Measurements from ENCODE around the gene ANO2.

The ANO2 gene

DNA sequence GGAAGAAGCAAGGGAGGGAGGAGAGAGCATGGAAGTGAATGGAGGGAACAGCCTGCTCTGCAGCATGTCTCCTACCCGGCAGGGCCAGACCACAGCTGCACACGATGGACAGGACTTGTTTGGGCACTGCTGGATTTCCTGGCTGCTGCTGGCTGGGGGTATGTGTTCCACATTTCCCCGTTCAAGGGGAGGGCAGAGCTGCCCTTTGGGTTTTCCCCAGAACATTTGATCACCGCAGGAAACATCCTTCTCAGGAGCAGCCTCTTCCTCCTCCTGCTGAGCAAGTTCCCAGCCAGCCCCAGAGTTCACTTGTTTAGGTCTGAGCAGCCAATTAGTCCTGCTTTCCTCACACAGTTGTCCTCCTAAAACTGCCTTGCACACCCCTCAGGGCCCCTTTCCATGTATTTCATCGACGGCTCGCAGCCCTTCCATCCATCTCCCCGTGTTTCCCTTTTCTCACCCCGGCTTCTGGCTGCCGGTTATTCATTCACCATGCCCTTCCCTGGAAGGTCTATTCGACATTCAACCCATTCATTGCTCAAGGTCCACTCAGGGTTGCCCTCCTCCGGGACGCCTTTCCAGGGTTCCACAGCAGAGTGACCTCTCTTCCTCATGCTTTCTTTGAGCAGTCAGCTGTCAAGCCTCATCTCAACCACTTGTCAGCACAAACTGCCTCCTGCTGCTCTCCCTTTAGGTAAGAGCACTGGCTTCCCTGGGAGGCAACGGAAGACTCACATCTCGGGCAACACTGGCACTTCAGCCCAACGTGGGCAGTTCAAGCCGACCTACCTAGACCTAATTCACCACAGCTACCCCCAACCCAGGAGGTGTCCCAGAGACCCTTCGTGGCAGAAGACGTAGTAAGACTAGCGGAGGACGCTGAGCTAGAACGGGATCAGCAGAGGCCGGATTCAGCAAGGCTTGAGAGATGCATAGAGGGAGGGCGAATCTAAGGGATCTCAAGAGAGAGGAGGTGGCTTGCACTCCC lies 20.1 kb upstream of the ANO2 start:
- no peak for DNase-seq (ENCODE audit: low spot score)

DNA sequence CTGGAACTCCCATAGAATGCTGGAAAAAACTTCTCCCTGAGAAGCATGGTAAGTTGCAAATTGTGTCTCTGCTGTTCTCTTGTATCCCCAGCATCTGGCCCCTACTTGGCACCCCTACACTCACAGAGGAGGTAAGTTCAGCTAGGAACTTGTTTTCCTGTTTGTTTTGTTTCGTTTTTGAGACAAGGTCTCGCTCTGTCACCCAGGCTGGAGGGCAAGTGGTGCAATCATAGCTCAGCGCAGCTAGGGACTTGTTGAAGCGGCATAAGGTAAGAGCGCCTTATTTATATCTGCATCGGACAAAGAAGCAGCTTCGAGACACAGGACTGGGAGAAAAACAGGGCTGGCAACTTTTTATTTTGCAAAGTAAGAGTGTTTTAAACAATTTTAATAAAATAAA lies 18.5 kb upstream of the ANO2 start:
- no peak for DNase-seq (ENCODE audit: low spot score)

DNA sequence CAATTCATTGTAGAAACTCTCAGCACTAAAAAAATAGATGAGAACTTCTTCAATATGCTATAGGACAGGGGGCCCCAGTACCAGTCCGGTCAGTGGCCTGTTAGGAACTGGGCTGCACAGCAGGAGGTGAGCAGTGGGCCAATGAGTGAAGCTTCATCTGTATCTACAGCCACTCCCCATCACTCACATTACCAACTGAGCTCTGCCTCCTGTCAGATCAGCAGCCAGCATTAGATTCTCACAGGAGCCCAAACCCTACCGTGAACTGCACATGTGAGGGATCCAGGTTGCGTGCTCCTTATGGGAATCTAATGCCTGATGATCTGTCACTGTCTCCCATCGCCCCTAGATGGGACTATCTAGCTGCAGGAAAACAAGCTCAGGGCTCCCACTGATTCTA lies 15.7 kb upstream of the ANO2 start:
- no peak for DNase-seq (ENCODE audit: low spot score)

DNA sequence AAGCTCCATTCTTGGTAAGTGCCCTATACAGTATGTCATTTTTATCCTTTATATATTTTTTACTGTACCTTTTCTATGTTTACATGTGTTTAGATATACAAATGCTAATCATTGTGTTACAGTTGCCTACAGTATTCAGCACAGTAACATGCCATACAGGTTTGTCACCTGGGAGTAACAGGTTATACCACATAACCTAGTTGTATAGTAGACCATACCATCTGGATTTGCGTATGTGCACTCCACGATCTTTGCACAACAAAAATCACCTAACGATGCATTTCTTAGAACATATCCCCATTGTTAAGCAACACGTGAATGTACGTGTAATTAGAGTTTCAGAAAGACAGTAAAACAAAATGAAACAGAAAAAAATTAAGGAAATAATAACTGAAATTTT lies 11.9 kb upstream of the ANO2 start:
- DNase-seq (ENCODE audit: low spot score): no peak

DNA sequence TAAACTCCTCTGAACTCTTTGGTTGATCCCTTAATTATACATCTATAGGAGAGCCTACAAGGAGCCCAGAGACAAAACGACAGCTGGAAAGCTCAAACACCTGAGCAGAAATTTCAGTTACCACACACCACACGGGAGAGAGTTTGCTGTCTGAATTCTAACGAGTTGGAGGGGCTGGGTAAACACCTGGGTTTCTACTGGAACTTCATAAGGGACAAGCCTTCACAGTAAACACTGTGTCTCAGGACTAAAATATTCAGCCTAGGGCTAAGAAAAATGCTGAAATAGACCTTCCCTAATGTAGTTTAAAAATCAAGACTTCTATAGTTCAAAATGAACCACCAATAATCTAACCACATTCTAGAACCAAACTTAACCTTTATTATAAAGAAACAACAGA lies 9.6 kb upstream of the ANO2 start:
- DNase-seq (ENCODE audit: low spot score): no peak

DNA sequence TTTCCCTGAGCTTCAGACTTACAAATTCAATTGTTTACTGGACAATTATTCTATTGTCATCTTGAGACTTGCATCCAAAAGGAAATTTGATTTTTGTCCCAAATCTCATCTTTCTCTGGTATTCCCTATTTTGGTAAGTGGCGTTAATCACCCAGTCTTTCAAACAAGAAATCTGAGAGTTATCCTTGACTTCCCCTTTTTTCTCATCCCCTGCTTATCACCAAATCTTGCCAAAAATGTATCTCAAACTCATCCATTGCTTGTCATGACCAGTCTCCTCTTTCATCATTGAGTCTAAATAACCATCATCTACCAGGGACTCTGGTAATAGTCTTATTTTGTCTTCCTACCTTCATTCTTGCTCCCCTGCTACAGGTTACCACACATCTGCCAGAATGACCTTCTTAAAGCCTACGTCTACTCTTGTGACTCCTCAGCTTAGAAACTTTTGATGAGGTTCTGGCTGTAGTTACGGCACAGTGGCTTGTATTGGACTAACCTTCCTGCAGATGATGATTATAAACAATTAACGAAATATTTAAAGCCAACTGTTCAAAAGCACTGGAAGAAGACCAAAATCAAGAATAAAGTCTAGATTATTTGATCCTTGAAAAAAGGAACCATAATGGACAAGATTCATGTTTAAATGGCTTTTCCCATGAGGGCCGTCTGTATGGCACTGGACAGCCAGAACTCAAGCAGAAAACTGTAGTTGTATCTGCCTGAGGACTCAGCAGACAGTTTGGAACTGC lies 9.0 kb upstream of the ANO2 start:
- DNase-seq (ENCODE audit: low spot score): no peak

DNA sequence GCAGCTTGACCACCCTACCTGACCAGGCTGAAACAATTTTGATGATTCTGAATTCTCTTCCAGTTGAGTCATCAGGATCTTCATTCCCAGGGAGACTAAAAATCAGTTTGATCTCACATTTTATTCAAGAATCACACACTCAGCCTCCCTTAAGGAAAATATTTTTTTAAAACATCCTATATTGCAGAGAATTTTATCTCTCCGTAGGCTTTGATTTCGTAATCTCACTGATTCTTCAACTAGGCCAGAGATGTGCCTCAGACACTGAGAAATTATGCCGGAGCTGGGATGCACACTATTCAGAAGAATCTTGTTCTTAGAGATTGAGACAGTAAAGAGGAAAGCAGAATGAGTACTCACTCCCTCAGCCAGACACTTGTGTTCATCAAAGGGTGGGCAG lies 7.0 kb upstream of the ANO2 start:
- no peak for DNase-seq (ENCODE audit: low spot score)

DNA sequence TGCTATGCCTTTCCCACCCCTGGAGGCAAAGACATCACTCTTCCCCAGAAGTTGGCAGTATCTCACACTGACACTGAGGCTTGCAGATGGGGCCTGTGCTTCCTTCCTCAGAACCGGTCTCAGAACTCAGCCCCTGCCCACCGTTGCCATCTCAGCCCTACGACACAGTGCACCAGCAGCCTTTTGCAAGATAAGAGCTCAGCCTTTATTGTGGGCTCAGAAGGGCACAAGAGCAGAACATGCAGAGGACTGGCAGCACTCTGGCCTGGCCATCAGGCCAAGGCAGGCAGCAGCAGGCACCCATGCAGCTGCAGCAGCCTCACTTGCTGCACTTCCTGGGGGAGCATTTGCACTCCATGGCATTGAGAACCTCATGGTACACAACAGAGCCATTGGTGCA lies 3.6 kb upstream of the ANO2 start:
- DNase-seq (ENCODE audit: low spot score): no peak

DNA sequence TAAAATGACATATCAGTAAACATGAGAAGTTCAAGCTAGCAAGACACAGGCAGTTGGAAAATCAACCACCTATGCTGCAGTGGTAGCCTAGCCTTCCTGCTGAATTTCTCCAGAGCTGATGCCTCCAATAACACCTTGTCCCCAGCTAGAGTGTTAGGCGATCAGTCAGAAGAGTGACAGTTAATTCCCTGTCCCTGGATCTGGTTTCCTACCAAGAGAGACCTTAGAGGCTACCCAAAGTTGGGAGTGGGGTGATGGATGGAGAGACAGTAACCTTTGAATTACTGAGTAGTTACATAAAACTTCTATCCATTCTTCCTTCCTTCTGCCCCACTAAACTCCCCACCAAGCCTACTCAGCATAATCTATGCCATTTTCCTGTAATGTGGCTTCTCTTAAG lies 1.9 kb upstream of the ANO2 start:
- DNase-seq (ENCODE audit: low spot score): no peak

DNA sequence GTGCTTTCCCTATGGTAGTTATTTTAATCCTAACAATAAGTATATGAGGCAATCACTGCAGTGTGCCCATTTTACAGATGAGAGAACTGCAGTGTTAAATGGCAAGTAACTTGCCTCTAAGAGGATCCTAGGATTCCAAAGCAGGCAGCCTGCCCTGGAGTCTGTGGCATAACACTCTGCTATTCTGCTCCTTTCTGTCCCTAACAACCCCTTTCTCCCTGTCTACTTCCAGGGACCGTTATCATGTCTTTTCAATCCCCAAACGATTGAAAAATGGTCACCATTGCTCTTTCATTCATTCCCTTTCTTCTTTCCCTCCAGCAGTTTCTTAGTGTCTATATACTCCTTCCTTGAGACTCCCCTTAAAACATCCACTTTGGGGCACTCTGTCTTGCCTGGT lies 1.3 kb upstream of the ANO2 start:
- no peak for DNase-seq (ENCODE audit: low spot score)

DNA sequence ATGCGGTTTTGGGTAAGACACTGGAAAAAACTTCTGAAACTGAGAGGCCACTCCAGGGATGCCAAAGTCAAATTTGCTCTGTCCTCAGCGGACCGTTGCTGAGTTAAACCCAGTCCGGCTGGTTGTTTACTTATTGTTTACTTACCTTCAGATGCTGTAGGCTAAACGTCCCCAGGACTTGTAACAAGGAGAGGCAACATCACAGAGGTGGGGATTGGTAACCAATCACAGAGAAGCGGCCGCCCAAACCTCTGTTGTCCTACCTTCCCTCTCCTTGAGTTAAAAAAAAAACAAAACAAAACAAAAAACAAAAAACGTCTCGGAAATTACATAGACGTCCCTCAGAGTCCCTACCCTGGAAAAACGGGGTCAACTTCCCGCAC lies 380 bp downstream of the ANO2 start:
- DNase-seq (ENCODE audit: low spot score): peak; percentile 30

DNA sequence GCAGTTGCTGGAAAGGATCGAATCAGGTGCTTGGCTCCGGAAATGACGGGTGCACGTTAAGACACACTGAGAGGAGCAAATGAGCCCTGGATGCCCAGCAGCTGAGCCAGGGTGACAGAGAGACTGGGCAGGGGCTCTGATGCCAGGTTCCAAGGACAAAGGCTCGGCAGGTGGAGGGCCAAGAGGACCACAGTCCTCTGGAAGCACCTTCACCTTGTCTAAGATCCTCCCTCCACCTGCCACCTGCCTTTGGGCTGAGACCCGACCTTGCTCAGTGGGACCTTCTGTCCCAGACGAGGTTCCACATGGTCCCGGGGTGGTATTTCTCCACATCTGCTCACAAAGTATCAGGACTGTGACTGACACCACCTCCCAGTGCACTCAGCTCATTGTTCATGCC lies 1.0 kb downstream of the ANO2 start:
- no peak for DNase-seq (ENCODE audit: low spot score)

DNA sequence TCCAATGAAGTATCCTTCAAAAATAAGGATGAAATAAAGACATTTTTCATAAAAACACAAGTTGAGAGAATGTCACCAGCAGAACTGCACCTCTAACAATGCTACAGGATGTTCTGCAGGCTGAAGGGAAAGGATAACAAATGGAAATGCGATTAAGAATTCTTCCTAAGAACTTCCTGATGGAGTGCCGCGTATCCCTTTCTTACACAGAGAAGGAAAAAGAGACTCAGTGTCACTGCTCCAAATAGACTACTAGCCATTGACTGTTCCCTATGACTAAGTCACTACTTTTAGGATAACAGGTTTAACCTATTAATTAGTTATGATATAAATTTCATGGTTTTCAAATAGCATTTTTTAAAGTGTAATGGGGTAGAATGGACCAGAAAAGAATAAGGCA lies 3.2 kb downstream of the ANO2 start:
- DNase-seq (ENCODE audit: low spot score): no peak

DNA sequence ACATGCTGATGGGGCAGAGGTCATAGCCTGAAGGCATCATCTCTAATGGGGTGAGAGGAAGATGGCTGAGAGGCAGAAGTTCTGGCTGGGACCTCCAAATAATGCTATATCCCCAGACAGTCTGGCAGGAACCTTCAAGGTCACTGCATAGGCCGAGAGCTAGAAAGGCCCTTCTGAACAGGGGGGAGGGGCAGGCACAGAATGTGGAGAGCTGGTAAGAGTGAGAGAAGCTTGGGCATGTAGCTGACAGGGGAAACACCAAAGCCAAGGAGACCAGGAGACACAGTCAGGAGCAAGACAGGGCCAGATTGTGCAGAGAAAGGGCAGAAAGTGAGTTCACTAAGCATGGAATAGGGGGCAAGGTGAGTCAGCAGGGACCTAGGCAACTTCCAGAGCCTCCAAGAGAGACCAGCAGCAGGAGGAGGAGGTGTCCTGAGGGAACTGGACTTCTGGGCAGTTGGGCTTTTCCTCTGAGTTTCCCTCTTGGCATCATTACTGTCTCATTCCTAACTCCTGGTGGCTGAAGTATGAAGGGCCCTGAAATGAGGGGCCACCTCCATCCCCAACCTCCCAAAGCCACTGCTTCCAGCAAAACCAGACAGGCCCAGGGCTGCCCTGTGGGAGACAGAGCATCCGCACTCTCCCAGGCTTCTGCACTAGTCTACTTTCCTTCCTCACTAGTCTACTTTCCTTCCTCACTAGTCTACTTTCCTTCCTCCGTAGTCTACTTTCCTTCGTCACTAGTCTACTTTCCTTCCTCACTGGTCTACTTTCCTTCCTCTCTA lies 17.1 kb downstream of the ANO2 start:
- no peak for DNase-seq (ENCODE audit: low spot score)

DNA sequence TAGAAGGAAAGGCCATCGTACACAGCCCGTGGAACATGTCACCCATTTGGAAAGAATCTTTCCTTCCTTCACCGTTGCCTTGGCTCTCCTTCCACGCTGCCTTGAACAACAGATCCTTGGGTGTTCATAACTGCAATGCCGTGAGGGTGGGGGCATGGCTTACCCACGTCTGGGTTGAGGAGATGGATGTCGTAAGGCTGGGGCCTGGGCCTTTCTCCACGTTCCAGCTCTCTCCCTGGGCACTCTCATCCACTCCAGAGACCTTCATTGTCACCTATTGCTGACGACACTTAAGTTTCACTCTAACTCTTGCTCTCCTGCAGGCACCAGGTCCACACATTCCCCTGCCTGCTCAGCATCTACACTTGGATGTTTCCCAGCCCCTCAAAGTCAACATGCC lies 19.4 kb downstream of the ANO2 start:
- DNase-seq (ENCODE audit: low spot score): no peak

DNA sequence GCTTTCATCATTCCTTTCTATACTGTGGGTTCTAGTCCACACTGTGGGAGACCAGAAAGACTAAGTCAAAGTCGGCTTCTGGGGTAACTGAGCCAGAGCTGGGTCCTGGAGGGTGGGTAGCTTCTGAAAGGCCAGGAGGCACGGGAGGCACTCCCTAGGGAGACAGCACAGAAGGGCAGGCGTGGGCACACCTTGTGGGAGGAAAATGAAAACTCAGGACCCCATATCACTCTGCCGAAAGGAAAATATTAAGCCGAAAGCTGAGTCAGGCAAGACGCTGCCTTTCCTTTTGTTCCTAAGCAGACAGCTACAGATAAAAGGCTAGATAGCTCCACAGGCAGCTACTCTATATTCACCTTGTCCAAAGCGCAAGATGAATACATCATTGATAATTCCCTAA lies 20.7 kb downstream of the ANO2 start:
- DNase-seq (ENCODE audit: low spot score): no peak

DNA sequence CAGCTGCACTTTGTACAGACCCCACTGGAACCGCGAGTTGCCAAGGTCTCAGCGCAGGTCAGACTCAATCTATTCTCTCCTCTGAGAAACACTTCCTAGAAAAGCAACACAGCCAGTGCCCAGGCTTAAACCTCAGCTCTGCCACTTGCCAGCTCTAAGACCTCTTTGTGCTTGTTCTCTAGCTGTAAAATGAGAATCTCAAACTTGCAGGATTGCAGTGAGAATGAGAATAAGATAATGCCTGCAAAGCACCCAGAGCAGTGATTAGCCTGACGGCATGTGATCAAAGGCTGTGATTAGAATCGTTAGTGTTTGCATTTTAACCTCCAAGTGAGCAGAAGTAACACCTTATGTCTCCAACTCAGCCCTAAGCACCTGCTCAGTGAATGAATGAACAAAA lies 21.3 kb downstream of the ANO2 start:
- DNase-seq (ENCODE audit: low spot score): no peak

DNA sequence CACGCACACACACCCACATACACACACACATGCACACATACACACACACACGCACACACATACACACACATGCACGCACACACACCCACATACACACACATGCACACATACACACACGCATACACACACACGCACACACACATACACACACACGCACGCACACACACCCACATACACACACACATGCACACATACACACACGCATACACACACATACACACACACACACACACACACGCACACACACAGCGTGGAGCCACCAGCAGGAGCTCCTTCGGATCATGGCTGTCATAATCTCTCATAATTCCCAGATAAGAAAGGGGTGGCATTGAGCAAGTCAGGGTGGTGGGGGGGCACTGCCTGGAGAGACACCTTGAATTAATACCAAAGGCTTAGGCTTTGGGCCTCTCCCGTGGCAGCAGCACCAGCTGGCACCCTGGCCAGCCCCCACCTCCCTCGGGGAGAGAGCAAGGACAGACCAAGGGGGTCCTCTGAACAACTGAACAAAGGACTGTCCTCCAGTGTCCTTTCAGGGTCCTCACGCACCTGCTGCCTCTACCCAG lies 21.9 kb downstream of the ANO2 start:
- DNase-seq (ENCODE audit: low spot score): no peak

DNA sequence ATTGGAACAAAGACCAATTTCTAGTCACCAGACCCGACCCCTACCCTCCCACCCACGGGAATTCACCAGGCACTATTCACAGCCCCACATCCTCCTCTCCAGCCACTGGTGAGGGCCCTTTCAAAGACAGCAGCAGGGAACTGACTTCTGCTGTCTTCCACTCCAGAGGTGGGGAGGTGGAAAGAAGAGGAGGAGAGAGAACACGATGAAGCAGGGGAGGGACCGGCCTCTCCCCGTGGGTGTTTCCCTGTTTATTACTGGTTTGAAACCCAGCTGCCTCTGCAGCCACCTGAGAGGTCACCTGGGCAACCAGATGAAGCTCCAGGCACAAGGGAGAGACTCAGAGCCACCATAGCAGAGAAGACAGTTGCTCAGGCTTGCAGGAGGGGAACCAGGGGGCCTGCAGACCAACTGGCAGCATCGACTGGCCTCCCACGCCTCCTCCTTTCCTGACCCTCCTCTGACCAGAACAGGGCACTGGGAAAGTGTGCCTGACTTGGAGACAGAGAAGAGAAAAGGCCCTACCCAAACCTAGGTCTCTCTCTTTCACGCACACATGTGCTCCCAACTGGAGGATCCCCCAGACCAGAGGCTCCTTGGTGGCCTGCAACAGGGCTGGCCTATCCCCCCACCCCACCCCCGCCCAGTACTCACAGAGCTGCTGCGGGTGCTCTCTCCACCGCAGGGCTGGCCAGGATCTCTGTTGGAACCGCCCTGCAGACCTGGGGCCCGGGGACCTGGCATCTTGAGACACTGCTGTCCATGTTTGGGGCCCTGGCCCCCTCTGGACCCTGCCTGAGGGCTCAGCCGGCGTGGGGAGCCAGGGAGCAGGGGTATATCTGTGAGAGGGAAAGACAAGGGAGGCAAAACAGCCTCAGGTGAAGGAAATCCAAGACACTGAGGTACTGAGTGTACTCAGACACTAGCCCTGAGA lies 22.8 kb downstream of the ANO2 start:
- no peak for DNase-seq (ENCODE audit: low spot score)

DNA sequence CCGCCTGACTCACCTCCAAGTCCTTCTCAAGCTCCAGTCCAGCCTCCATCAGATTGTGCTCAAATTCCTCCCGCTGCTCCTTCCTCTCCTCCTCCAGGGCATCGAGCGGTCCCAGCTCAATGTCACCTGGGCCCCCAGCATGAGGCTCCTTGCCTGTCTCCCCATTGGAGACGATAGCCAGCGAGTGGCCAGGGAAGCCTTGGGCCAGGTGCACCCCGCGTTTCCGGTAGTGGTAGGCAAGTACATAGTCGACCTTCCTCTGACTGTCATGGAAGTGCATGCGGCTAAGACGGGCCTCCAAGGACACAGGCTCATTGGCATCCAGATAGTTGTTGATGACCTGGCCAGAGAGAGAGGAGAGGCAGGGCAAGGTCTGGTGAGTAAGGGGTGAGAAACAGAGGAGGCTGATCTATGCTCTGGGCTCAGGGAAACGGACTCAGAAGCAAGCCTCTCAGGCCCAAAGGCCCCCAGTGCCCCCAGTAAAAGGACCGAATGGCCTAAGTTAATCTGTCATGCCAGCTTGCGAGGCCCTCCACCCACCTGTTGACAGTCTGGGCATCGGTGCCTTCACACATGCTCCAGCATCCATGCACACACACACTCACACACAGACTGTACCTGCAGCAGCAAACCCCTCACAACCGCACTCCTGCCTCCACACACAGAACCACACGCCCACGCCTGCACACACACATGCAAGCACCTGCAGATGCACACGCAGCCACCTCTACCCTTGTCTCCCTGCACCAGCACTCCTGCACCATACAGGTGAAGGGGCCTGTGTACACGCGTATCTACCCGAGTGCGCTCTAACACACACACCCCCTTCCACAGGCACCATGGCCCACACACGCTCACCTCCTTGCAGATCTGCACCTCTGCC lies 23.8 kb downstream of the ANO2 start:
- no peak for DNase-seq (ENCODE audit: low spot score)
